Testis (tissue), 3 donors: Measurements from ENCODE around the gene VWC2. TPM values are rescaled to one million over a fixed set of nuclear protein-coding genes. Genes with fewer than 3 reads are reported as not detected.

ENCODE experiments used
- DNase-seq: peaks from one replicate; pipeline ENCODE4 v3.0.0-alpha.2; 2019
- H3K27ac ChIP-seq, 2 donors: fragments of 200-600 bp; sonication (generic); one replicate each; pipeline ENCODE4 v1.5.1; 2019
- H3K27me3 ChIP-seq: fragments of 200-600 bp; sonication (generic); one replicate; pipeline ENCODE4 v1.5.1; 2019
- H3K36me3 ChIP-seq: fragments of 200-600 bp; sonication (generic); one replicate; pipeline ENCODE4 v1.5.1; 2017; ENCODE audit warnings: low read depth; ENCODE audit errors: missing control alignments
- H3K4me1 ChIP-seq: fragments of 200-600 bp; sonication (generic); one replicate; pipeline ENCODE4 v1.5.1; 2019
- H3K4me3 ChIP-seq, 2 donors: fragments of 200-600 bp; sonication (generic); one replicate each; pipeline ENCODE4 v1.5.1; 2017 to 2019
- H3K9me3 ChIP-seq: fragments of 200-600 bp; sonication (generic); one replicate; pipeline ENCODE4 v1.5.1; 2017
- CTCF ChIP-seq, 3 experiments: fragments of 450-650 bp in 2 of 3; fragments of 200-600 bp in 1 of 3; sonication (generic) in 1 of 3; IDR thresholded peaks; one replicate each; pipeline ENCODE4 v1.5.1; 2016 to 2019; ENCODE audit warnings: antibody characterized with exemption in 3 of 3, mild to moderate bottlenecking in 2 of 3, moderate library complexity in 1 of 3
- POLR2A ChIP-seq: fragments of 450-650 bp; IDR thresholded peaks from one replicate; pipeline ENCODE4 v1.6.1; 2017; ENCODE audit warnings: antibody characterized with exemption, mild to moderate bottlenecking, moderate library complexity
- WGBS, 2 donors: methylation state at CpG; one replicate each; pipeline ENCODE4 v1.1.5; 2018; 5-methylcytosine and 5-hydroxymethylcytosine counted together
- intact Hi-C: fragments of 100-400 bp; cut with DNase I; formaldehyde crosslinking; loops from one replicate; pipeline ENCODE4 v1.15.1; 2023; ENCODE audit warnings: low total_unique reads
- polyA plus RNA-seq: library from polyadenylated mRNA; stranded (reverse); fragments of 350-450 nt; fragmentation: Illumina TruSeq; extraction: RNeasy Lipid Tissue Mini Kit (QIAGEN cat#74804); gene quantifications from one replicate; pipeline ENCODE4 v1.2.3, GENCODE V29; 2014; ENCODE audit warnings: low read depth, low replicate concordance; ENCODE audit not compliant: insufficient read depth
- total RNA-seq, 2 donors: library from RNA; depleted of rRNA; stranded (reverse); fragments of >200 nt; gene quantifications; one replicate each; pipeline ENCODE4 v1.2.3, GENCODE V29; 2016

The VWC2 gene
- total and polyA plus RNA-seq, 3 donors from 2014 or later, result 0.08 to 0.31 (median 0.19) TPM

- intact Hi-C loops, result no loop called here
- Histone ChIP-seq H3K36me3 (no peaks in the 10 kb centered on the region), H3K4me3 (no peak overlapping the region), H3K27me3 (no peaks in the 10 kb centered on the region), H3K4me1 (no peaks in the 10 kb centered on the region), H3K27ac (no peak overlapping the region), H3K9me3 (no peaks in the 10 kb centered on the region)
- 89 to 92% methylated on average over 1 of the region's 1 CpG for WGBS, 2 donors
- TF ChIP-seq CTCF (IDR thresholded peaks at IDR 0.05) (no peak), POLR2A (no peak)
- no peak for DNase-seq
These were observed 7.5 kb downstream of the VWC2 start for GRCh38 chr7:49780953-49781352.

- no peaks in the 10 kb centered on the region for H3K9me3 ChIP-seq
- intact Hi-C loops, result no loop called here
- TF ChIP-seq CTCF (IDR thresholded peaks at IDR 0.05), result no peak
- TF ChIP-seq POLR2A, result no peak
- no peak overlapping the region for H3K27ac ChIP-seq
- H3K27me3 ChIP-seq, result no peaks in the 10 kb centered on the region
- 93 to 96% methylated on average over 1 of the region's 1 CpG for WGBS, 2 donors
- DNase-seq, result no peak
- H3K4me1 ChIP-seq, result no peaks in the 10 kb centered on the region
- no peak overlapping the region for H3K4me3 ChIP-seq
- no peaks in the 10 kb centered on the region for H3K36me3 ChIP-seq
These were observed 8.6 kb downstream of the VWC2 start for GRCh38 chr7:49781996-49782395.

GRCh38 chr7:49783446-49783845, 10.0 kb downstream of the VWC2 start:
- no peaks in the 10 kb centered on the region for H3K36me3 ChIP-seq
- no peaks in the 10 kb centered on the region for H3K9me3 ChIP-seq
- H3K4me3 ChIP-seq, result no peak overlapping the region
- TF ChIP-seq CTCF (IDR thresholded peaks at IDR 0.05) (no peak), POLR2A (no peak)
- intact Hi-C loops, result no loop called here
- H3K4me1 ChIP-seq, result no peaks in the 10 kb centered on the region
- 90 to 91% methylated on average over 7 of the region's 7 CpGs for WGBS, 2 donors
- DNase-seq, result no peak
- no peak overlapping the region for H3K27ac ChIP-seq
- no peaks in the 10 kb centered on the region for H3K27me3 ChIP-seq

- H3K36me3 ChIP-seq, result no peaks in the 10 kb centered on the region
- 78 to 82% methylated on average over 4 to 5 of the region's 5 CpGs for WGBS, 2 donors
- TF ChIP-seq CTCF (IDR thresholded peaks at IDR 0.05) (no peak), POLR2A (no peak)
- no peaks in the 10 kb centered on the region for H3K27me3 ChIP-seq
- no peak for DNase-seq
- no peak overlapping the region for H3K27ac ChIP-seq
- intact Hi-C loops, result no loop called here
- H3K9me3 ChIP-seq, result no peaks in the 10 kb centered on the region
- no peaks in the 10 kb centered on the region for H3K4me1 ChIP-seq
- no peak overlapping the region for H3K4me3 ChIP-seq
These were observed 14.5 kb downstream of the VWC2 start for GRCh38 chr7:49787980-49788379.

- WGBS, 2 donors, result 72 to 88% methylated on average over 4 of the region's 4 CpGs
- DNase-seq, result no peak
- Histone ChIP-seq H3K36me3 (no peaks in the 10 kb centered on the region), H3K4me3 (no peak overlapping the region), H3K27me3 (no peaks in the 10 kb centered on the region), H3K27ac (no peak overlapping the region), H3K9me3 (no peaks in the 10 kb centered on the region), H3K4me1 (no peaks in the 10 kb centered on the region)
- intact Hi-C loops, result no loop called here
- TF ChIP-seq POLR2A (no peak), CTCF (IDR thresholded peaks at IDR 0.05) (no peak)
These were observed 15.1 kb downstream of the VWC2 start for GRCh38 chr7:49788455-49789059.
